Neuronal stem cell (in vitro differentiated cells): Measurements from ENCODE around the gene KAZN.
A peak's percentile ranks its signal among the peaks of the same experiment; 100 is the strongest.

ENCODE experiments used
- DNase-seq: peaks from one replicate; pipeline ENCODE4 v3.0.0-alpha.2; 2013; ENCODE audit warnings: low spot score
- H2AFZ ChIP-seq: one replicate; pipeline ENCODE4 v1.6.1; 2013; ENCODE audit warnings: mild to moderate bottlenecking, low read length, inconsistent platforms
- H2AK5ac ChIP-seq: 2 replicates; pipeline ENCODE4 v1.6.1; 2013; ENCODE audit warnings: low read depth, mild to moderate bottlenecking, inconsistent platforms, low read length, moderate library complexity, mixed read lengths
- H2BK120ac ChIP-seq: 2 replicates; pipeline ENCODE4 v1.6.1; 2013; ENCODE audit warnings: low read depth, mild to moderate bottlenecking, inconsistent platforms, low read length, moderate library complexity, mixed read lengths
- H2BK12ac ChIP-seq: one replicate; pipeline ENCODE4 v1.6.1; 2013; ENCODE audit warnings: low read length, inconsistent platforms
- H2BK15ac ChIP-seq: 2 replicates; pipeline ENCODE4 v1.6.1; 2013; ENCODE audit warnings: mild to moderate bottlenecking, low read length, inconsistent platforms, mixed read lengths
- H2BK5ac ChIP-seq: one replicate; pipeline ENCODE4 v1.6.1; 2013; ENCODE audit warnings: inconsistent platforms, mild to moderate bottlenecking, low read length, moderate library complexity
- H3K14ac ChIP-seq: one replicate; pipeline ENCODE4 v1.6.1; 2013; ENCODE audit warnings: low read length, inconsistent platforms
- H3K18ac ChIP-seq: 2 replicates; pipeline ENCODE4 v1.6.1; 2013; ENCODE audit warnings: low read length, inconsistent platforms
- H3K23ac ChIP-seq: 2 replicates; pipeline ENCODE4 v1.6.1; 2013; ENCODE audit warnings: low read depth, mild to moderate bottlenecking, mixed read lengths, low read length, inconsistent platforms; ENCODE audit not compliant: poor library complexity
- H3K27ac ChIP-seq: replicated peaks from 3 replicates; pipeline ENCODE4 v1.5.1; 2013; ENCODE audit warnings: low read length, inconsistent platforms
- H3K27me3 ChIP-seq, 3 experiments: 2 replicates each; pipeline ENCODE4 v1.6.1; 2013; ENCODE audit warnings: low read length in 3 of 3, mild to moderate bottlenecking in 2 of 3, inconsistent platforms in 1 of 3, low read depth in 1 of 3, mixed read lengths in 1 of 3, moderate library complexity in 1 of 3; ENCODE audit not compliant: control insufficient read depth in 3 of 3, insufficient read depth in 3 of 3
- H3K36me3 ChIP-seq, 2 donors: replicated peaks in 1 of 2; 2 replicates each; pipeline ENCODE4 v1.6.1; 2013; ENCODE audit warnings: low read length in 2 of 2; ENCODE audit not compliant: control insufficient read depth in 2 of 2, insufficient read depth in 2 of 2
- H3K4ac ChIP-seq: 2 replicates; pipeline ENCODE4 v1.6.1; 2013; ENCODE audit warnings: inconsistent platforms, mild to moderate bottlenecking, low read length, moderate library complexity
- H3K4me1 ChIP-seq, 2 donors: 1 replicate in 1 of 2; 2 replicates in 1 of 2; pipeline ENCODE4 v1.6.1; 2013; ENCODE audit warnings: low read length in 2 of 2, low read depth in 1 of 2; ENCODE audit not compliant: control insufficient read depth in 2 of 2, insufficient read depth in 1 of 2
- H3K4me2 ChIP-seq: one replicate; pipeline ENCODE4 v1.6.1; 2013; ENCODE audit warnings: mild to moderate bottlenecking, low read length, inconsistent platforms; ENCODE audit not compliant: insufficient read depth, poor library complexity, severe bottlenecking
- H3K4me3 ChIP-seq, 2 donors: 2 replicates each; pipeline ENCODE4 v1.5.1; 2013; ENCODE audit warnings: low read length in 2 of 2, mild to moderate bottlenecking in 2 of 2, inconsistent platforms in 1 of 2, moderate library complexity in 1 of 2
- H3K79me1 ChIP-seq: one replicate; pipeline ENCODE4 v1.6.1; 2013; ENCODE audit warnings: low read depth, mild to moderate bottlenecking, inconsistent platforms, low read length, moderate library complexity
- H3K9ac ChIP-seq: one replicate; pipeline ENCODE4 v1.6.1; 2013; ENCODE audit warnings: mild to moderate bottlenecking, low read depth, low read length, inconsistent platforms; ENCODE audit not compliant: poor library complexity
- H3K9me3 ChIP-seq, 2 donors: replicated peaks in 1 of 2; 2 replicates each; pipeline versions ENCODE3 to v1.6.1; 2013; ENCODE audit warnings: low read length in 2 of 2, mild to moderate bottlenecking in 2 of 2, inconsistent platforms in 1 of 2, low read depth in 1 of 2, mixed read lengths in 1 of 2, moderate library complexity in 1 of 2; ENCODE audit not compliant: control insufficient read depth in 2 of 2, insufficient read depth in 1 of 2
- H4K8ac ChIP-seq: one replicate; pipeline ENCODE4 v1.6.1; 2013; ENCODE audit warnings: low read depth, mild to moderate bottlenecking, inconsistent platforms, low read length, moderate library complexity
- H4K91ac ChIP-seq: one replicate; pipeline ENCODE4 v1.6.1; 2013; ENCODE audit warnings: low read length, low read depth, mild to moderate bottlenecking, inconsistent platforms; ENCODE audit not compliant: poor library complexity
- WGBS, 2 donors: extraction: QIAGEN DNeasy Blood & Tissue Kit; methylation state at CpG; one replicate each; pipeline ENCODE4 v1.1.7; 2013; ENCODE audit warnings: missing lambda C conversion rate in 2 of 2, mixed read lengths in 1 of 2; ENCODE audit not compliant: insufficient read length in 2 of 2, insufficient replicate concordance in 1 of 2; ENCODE audit errors: extremely low coverage in 2 of 2; 5-methylcytosine and 5-hydroxymethylcytosine counted together

The KAZN gene

DNA sequence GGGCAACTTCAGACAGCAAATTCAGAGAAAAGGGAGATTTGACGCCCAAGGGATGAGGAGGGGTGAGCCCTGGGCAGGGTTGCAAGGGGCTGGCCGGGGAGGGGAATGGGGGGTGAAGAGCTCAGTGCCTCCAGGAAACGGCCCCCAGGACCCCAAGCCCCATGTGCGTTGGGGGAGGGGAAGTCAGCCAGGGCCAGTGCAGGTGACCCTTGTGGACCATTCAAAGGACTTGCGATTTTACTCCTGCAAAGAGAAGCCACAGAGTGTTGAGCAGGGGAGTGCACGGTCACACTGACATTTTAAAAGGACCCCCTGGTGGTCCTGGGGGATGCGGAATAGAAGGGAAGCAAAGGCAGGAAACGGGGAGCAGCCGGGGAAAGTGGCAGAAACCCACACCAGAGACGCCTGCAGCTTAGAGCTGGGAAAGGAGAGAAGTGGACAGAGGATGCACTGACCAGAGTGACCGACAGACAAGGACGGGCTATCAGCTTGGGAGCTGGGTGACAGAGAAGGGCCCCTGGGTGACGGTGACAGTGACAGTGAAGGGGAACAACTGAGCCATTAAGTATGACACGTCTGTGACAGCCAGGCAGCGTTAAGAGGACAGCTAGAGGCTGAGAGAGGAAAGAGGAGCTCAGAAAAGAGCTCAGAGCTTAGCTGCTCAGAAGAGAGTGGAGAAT, 501.1 kb downstream of the KAZN start:
- H2BK15ac ChIP-seq, result no peak overlapping the region

DNA sequence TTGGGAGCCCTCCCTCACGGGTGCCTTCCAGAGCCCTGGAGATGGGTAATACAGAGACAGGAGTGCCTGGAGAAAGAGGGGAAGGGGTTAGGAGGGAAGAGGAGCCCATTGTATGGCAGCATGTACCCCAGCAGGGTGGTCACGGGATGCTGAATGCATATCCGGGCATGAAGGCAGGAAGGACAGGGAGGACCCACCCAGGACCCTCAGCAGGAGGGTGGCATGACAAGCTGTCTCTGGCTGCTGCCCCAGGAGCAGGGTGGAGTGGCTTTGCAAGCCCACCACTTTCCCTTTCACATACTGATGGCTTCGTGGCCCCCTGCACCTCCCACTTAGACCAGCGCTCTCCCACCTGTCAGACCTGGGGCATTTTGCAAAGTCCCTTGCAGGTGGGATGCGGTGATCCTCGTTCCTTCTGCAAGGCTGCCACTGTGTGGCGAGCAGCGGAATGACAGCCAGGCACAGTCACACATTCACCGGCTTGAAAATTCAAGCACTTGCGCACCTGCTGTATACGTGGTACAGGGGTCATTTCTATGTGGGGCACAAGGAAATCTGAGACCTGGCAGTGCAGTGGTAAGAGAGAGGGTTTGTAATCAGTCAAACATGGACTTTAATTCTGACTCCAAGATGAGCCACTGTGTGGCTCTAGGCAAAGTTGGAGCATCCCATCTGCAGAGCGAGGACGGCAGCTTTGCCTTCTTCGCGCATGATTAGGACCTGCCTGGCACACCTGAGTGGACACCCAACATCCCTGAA, 501.8 kb downstream of the KAZN start:
- H3K79me1 ChIP-seq, result no peaks in the 10 kb centered on the region
- H4K91ac ChIP-seq, result no peak overlapping the region
- no peak overlapping the region for H3K4me2 ChIP-seq
- no peak overlapping the region for H4K8ac ChIP-seq
- H3K36me3 ChIP-seq, result peaks cover 0 to 3% of the 10 kb centered on the region in 2 donors
- peak overlapping the region; percentile 68 for H2AK5ac ChIP-seq
- no peak overlapping the region for H3K23ac ChIP-seq
- H3K18ac ChIP-seq, result peak overlapping the region; percentile 11
- no peak overlapping the region for H3K27ac ChIP-seq
- no peak overlapping the region for H2BK120ac ChIP-seq
- H2BK15ac ChIP-seq, result no peak overlapping the region
- H3K4ac ChIP-seq, result no peak overlapping the region
- H3K27me3 ChIP-seq, result peaks cover 0 to 3% (median 0%) of the 10 kb centered on the region in 3 experiments
- no peak overlapping the region for H2BK12ac ChIP-seq
- no peak overlapping the region for H2AFZ ChIP-seq
- H2BK5ac ChIP-seq, result no peak overlapping the region
- H3K9ac ChIP-seq, result no peak overlapping the region
- H3K4me1 ChIP-seq, result peaks cover 0 to 17% of the 10 kb centered on the region in 2 donors
- WGBS, 2 donors, result no CpG with 5 or more reads among the region's 16 CpGs
- peak; percentile 35 for DNase-seq
- no peak overlapping the region for H3K4me3 ChIP-seq
- peaks cover 0 to 8% of the 10 kb centered on the region in 2 donors for H3K9me3 ChIP-seq
- H3K14ac ChIP-seq, result no peak overlapping the region

More for the DNA sequence above, 501.1 kb downstream of the KAZN start:
- H3K4me1 ChIP-seq, result peaks cover 0 to 19% of the 10 kb centered on the region in 2 donors
- no peak overlapping the region for H3K4me3 ChIP-seq
- no peak overlapping the region for H3K4ac ChIP-seq
- no peak overlapping the region for H3K27ac ChIP-seq
- no peak overlapping the region for H3K14ac ChIP-seq
- no peak for DNase-seq
- H2AFZ ChIP-seq, result no peak overlapping the region
- H3K9ac ChIP-seq, result no peak overlapping the region
- no peak overlapping the region for H2AK5ac ChIP-seq
- H2BK12ac ChIP-seq, result no peak overlapping the region
- H4K8ac ChIP-seq, result no peak overlapping the region
- H3K36me3 ChIP-seq, result peaks cover 0 to 3% of the 10 kb centered on the region in 2 donors
- no CpG with 5 or more reads among the region's 15 CpGs for WGBS, 2 donors
- peaks cover 0 to 7% of the 10 kb centered on the region in 2 donors for H3K9me3 ChIP-seq
- no peak overlapping the region for H3K4me2 ChIP-seq
- no peak overlapping the region for H3K23ac ChIP-seq
- no peaks in the 10 kb centered on the region for H3K79me1 ChIP-seq
- H3K18ac ChIP-seq, result no peak overlapping the region
- no peak overlapping the region for H2BK5ac ChIP-seq
- no peak overlapping the region for H2BK120ac ChIP-seq
- no peak overlapping the region for H4K91ac ChIP-seq
- H3K27me3 ChIP-seq, result peaks cover 0 to 3% (median 0%) of the 10 kb centered on the region in 3 experiments

GRCh38 chr1:15100880-15101760, 502.6 kb downstream of the KAZN start:
- Histone ChIP-seq H3K36me3 (peaks cover 0 to 3% of the 10 kb centered on the region in 2 donors), H2AFZ (no peak overlapping the region), H2BK120ac (no peak overlapping the region), H2AK5ac (peak overlapping the region; percentile 68), H2BK12ac (no peak overlapping the region), H2BK15ac (no peak overlapping the region), H3K4me1 (peaks cover 0 to 17% of the 10 kb centered on the region in 2 donors), H3K18ac (peak overlapping the region; percentile 11), H2BK5ac (no peak overlapping the region), H3K4ac (no peak overlapping the region), H3K9me3 (peaks cover 0 to 8% of the 10 kb centered on the region in 2 donors), H3K79me1 (no peaks in the 10 kb centered on the region), H3K27ac (no peak overlapping the region), H3K14ac (no peak overlapping the region), H3K4me3 (no peak overlapping the region), H3K27me3 (peaks cover 0 to 3% (median 0%) of the 10 kb centered on the region in 3 experiments), H3K23ac (no peak overlapping the region), H3K9ac (no peak overlapping the region), H4K91ac (no peak overlapping the region), H3K4me2 (no peak overlapping the region), H4K8ac (no peak overlapping the region)
- DNase-seq, result no peak
- WGBS, 2 donors, result no CpG with 5 or more reads among the region's 21 CpGs
